Activated naive CD4-positive, alpha-beta T cell treated with anti-CD3 and anti-CD28 coated beads, Interleukin-2, amount 50 U/mL, for 72 hours (primary cell): Measurements from ENCODE around the gene MRC2. TPM values are rescaled to one million over a fixed set of nuclear protein-coding genes. Genes with fewer than 3 reads are reported as not detected.
"Not testable (repeated sequence)": the region's sequence is repeated elsewhere in the genome, so short reads cannot be mapped to it uniquely, and the experiment has no call there.

Source experiments
- ATAC-seq, 2 donors: fragments of 150-1000 bp; cut with Tn5 transposase; 2 replicates each; pipeline ENCODE4 v1.10.0; 2021; ENCODE audit warnings: mild to moderate bottlenecking in 2 of 2, moderate library complexity in 2 of 2
- DNase-seq, 2 donors: peaks; one replicate each; pipeline ENCODE4 v3.0.0; 2021 to 2022; ENCODE audit warnings: low spot score in 2 of 2
- H3K27ac Mint-ChIP-seq, 2 donors: one replicate each; pipeline ENCODE4 v1.8.0; 2022; ENCODE audit warnings: mild to moderate bottlenecking in 2 of 2, mixed read lengths in 2 of 2
- H3K36me3 Mint-ChIP-seq, 2 donors: one replicate each; pipeline ENCODE4 v1.8.0; 2022; ENCODE audit warnings: mixed read lengths in 2 of 2
- H3K9me3 Mint-ChIP-seq, 2 donors: one replicate each; pipeline ENCODE4 v1.8.0; 2022; ENCODE audit warnings: mixed read lengths in 2 of 2
- total RNA-seq, 2 donors: library from RNA; stranded (reverse); gene quantifications; one replicate each; pipeline ENCODE4 v1.2.3, GENCODE V29; 2022

The MRC2 gene
- total RNA-seq, 2 donors from 2014 or later = 8.1 to 12.4 TPM

DNA sequence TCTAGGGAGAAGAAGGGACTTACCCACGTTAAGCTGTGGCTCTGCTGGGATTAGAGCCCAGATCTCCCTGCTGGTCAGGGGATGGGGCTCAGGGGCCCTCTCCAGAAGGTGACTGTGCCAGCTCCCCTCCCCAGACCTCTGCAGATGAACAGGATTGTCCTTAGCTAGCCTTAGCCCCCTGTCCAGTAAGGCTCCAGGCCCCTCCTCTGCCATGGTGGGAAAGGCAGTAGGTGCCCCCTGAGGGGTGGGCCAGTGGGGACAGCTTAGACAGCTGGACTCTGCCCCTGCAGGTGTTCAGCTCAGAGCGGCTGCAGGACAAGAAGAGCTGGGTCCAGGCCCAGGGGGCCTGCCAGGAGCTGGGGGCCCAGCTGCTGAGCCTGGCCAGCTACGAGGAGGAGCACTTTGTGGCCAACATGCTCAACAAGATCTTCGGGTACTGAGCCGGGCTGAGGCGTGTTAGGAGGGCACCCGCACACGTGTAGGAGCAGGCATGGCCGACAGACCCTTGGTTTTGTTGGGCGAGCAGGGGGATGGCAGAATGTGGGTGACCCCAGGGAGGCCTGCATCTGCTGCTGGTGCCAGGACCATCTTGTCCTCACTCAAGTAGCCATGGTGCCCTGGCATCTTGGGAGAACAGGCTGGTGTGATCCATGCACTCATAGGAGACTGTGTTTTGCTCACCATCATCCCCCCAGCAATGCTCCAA lies 50.9 kb downstream of the MRC2 start:
- ATAC-seq (no peak), DNase-seq (no peak)
- H3K9me3 Mint-ChIP-seq = no peaks in the 10 kb centered on the region
- no peaks in the 10 kb centered on the region for H3K36me3 Mint-ChIP-seq
- H3K27ac Mint-ChIP-seq = no peak overlapping the region

DNA sequence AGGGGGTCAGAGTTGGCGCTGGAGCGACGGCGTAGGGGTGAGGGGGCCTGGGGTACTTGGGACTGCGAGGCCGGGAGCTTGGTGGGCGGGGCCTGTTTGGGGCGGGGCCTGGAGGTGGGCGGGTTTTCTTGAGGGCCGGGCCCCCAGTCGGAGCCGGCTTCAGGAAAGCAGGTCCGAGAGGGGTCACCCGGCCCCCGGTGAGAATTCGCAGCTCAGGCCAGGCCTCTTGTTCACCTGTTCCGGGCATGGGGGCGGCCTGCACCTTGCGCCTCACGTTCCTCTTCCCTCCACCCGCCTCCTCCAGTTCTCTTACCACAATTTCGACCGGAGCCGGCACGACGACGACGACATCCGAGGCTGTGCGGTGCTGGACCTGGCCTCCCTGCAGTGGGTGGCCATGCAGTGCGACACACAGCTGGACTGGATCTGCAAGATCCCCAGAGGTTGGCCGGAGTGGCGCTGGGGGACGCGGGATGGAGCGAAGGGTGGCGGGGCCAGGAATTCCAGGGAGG lies 52.5 kb downstream of the MRC2 start:
- no peak for DNase-seq
- Mint-ChIP-seq H3K36me3 (no peaks in the 10 kb centered on the region), H3K27ac (no peak overlapping the region), H3K9me3 (no peaks in the 10 kb centered on the region)
- no peak for ATAC-seq

DNA sequence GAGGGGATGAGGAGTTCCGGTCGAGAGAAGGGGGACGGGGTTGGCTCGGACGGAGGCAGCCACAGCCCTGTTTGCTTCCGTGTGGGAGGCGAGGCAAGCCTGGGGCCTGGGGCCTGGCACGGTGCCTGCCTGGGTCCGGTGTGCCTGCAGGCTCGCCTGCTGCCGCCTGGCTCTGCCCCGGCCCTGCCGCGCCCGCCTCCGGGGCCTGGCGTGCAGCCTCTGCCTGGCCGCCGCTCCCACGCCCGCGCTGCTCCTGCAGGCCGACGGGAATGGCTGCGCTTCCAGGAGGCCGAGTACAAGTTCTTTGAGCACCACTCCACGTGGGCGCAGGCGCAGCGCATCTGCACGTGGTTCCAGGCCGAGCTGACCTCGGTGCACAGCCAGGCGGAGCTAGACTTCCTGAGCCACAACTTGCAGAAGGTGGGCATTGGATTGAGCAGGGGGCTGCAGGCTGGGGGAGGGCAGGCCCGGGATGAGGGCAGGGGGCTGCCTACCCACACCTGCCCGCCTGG lies 53.1 kb downstream of the MRC2 start:
- Mint-ChIP-seq H3K27ac (no peak overlapping the region), H3K36me3 (no peaks in the 10 kb centered on the region), H3K9me3 (no peaks in the 10 kb centered on the region)
- ATAC-seq (no peak), DNase-seq (no peak)

DNA sequence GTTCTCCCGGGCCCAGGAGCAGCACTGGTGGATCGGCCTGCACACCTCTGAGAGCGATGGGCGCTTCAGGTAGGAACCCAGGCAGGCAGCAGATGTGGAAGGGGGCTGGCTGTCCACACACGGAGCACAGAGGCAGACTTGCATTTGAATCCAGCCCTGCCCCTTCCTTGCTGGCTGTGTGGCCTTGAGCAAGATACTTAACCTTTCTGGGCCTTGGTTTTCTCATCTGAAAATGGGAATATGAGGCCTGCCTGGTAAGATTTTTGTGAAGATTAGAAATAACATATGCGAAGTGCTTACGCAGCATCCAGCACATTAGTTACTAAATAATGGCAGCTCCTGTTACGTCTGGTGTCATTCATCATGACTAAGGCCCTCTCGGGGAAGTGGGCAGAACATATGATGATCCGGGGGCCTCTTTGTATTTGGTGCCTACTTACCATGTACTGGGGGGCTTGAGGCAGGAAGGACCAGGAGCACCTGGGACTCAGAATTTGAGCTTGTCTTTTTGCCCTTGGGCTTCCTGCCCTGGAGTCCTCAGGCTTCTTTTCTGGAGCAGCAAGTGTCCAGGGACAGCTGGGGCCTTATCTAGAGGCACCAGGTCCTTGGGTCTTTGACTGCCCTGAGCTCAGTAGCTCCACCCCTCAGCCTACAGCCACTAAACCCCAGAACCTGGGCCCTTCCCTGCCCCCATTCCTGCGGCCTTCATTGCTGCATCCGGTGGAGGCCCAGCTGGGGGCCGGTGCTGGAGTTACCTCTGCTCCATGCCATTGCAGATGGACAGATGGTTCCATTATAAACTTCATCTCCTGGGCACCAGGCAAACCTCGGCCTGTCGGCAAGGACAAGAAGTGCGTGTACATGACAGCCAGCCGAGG lies 53.8 kb downstream of the MRC2 start:
- Mint-ChIP-seq H3K9me3 (no peaks in the 10 kb centered on the region), H3K36me3 (no peaks in the 10 kb centered on the region), H3K27ac (no peak overlapping the region)
- ATAC-seq (no peak), DNase-seq (no peak)

DNA sequence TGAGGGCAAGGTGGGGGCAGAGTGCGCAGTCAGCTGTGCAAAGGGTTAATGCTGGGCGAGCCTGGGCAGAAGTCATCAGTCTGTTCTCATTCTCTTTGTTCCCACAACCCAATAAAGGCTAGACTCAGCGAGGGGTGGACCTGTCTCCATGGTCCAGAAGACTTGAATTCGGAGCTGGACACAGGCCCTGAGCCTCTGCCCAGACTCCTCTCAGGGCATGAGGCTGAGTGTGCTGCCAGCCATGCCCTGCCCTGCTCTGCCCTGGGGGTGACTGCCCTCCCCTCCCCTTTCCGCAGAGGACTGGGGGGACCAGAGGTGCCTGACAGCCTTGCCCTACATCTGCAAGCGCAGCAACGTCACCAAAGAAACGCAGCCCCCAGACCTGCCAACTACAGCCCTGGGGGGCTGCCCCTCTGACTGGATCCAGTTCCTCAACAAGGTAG lies 54.5 kb downstream of the MRC2 start:
- DNase-seq (no peak), ATAC-seq (no peak)
- Mint-ChIP-seq H3K36me3 (no peaks in the 10 kb centered on the region), H3K27ac (no peak overlapping the region), H3K9me3 (no peaks in the 10 kb centered on the region)

DNA sequence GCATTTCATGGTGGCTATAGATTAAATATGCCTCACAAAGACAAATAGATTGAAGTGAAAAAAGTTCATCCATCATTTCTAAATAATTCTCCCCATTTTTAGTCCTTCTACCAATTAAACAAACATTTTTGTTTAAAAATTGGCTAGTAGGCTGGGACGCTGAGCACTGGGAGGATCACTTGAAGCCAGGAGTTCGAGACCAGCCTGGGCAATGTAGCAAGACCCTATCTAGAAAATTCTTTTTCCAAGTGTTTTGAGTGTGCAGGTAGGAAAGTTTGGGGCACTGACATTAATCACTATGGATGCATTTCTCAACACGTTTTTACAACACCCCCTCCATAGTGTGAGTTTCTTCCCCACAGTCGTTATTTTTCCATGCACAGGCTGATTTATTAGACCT lies 56.7 kb downstream of the MRC2 start:
- no peaks in the 10 kb centered on the region for H3K9me3 Mint-ChIP-seq
- DNase-seq (no peak), ATAC-seq (no peak)
- H3K27ac Mint-ChIP-seq = no peak overlapping the region
- H3K36me3 Mint-ChIP-seq = no peaks in the 10 kb centered on the region

DNA sequence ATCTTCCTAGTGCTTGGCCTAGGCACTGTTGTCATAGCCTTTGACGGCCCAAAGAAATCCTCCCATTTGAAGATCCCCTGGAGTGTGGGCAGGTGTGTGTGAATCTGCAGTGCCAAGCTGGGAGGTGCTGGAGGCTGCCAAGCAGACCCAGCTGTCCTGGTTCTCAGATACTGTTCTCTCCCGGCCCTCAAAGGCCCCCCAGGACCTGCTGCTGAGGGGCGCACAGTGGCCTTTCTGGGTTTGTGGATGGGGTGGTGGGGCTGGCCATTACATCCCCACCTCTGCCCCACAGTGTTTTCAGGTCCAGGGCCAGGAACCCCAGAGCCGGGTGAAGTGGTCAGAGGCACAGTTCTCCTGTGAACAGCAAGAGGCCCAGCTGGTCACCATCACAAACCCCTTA lies 60.5 kb downstream of the MRC2 start:
- Mint-ChIP-seq H3K27ac (no peak overlapping the region), H3K9me3 (no peaks in the 10 kb centered on the region)

DNA sequence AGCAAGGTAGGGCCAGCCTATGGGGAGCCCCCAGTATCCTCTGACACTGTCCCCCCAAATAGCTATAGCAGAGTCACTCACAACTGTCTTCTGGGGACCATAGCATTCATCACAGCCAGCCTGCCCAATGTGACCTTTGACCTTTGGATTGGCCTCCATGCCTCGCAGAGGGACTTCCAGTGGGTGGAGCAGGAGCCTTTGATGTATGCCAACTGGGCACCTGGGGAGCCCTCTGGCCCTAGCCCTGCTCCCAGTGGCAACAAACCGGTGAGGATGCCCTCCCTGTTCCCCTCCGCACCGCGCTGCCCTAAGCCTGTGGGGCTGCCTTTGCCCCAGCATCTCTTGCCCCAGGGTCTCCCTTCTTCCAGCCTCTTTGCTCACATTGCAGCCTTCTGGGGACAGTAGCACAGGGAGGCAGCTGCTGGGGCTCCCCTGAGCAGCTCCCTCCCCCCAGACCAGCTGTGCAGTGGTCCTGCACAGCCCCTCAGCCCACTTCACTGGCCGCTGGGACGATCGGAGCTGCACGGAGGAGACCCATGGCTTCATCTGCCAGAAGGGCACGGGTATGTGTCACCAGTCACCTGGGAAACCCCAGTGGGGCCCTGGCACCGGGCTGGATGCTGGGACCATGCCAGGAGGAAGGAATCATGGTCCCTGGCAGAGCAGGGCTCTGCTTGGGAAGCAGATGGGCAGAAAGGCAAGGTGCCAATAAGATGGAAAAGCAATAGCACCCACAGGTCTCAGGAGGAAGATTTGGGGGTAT lies 61.1 kb downstream of the MRC2 start:
- ATAC-seq = no peak
- no peak for DNase-seq
- no peak overlapping the region for H3K27ac Mint-ChIP-seq

More for the DNA sequence above, 60.5 kb downstream of the MRC2 start:
- ATAC-seq (no peak), DNase-seq (no peak)
- H3K36me3 Mint-ChIP-seq = no peaks in the 10 kb centered on the region

DNA sequence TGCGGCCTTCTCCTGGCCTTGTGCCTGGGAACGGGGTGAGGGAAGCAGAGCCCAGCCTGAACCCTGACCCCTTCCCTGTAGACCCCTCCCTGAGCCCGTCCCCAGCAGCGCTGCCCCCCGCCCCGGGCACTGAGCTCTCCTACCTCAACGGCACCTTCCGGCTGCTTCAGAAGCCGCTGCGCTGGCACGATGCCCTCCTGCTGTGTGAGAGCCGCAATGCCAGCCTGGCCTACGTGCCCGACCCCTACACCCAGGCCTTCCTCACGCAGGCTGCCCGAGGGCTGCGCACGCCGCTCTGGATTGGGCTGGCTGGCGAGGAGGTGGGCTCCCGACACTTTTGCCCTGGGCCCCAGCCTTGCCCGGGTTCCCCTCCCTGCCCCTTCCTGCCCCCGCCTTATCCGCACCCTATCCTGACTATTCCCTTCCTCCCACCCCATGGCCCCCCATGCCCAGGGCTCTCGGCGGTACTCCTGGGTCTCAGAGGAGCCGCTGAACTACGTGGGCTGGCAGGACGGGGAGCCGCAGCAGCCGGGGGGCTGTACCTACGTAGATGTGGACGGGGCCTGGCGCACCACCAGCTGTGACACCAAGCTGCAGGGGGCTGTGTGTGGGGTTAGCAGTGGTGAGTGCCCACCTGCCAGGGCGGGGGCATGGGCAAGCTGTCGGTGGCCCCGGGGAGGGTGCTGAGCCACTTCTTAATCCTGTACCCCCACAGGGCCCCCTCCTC lies 62.1 kb downstream of the MRC2 start:
- Mint-ChIP-seq H3K27ac (no peak overlapping the region), H3K36me3 (no peaks in the 10 kb centered on the region), H3K9me3 (no peaks in the 10 kb centered on the region)
- ATAC-seq (no peak), DNase-seq (no peak)

More for the DNA sequence above, 61.1 kb downstream of the MRC2 start:
- Mint-ChIP-seq H3K36me3 (no peaks in the 10 kb centered on the region), H3K9me3 (no peaks in the 10 kb centered on the region)

DNA sequence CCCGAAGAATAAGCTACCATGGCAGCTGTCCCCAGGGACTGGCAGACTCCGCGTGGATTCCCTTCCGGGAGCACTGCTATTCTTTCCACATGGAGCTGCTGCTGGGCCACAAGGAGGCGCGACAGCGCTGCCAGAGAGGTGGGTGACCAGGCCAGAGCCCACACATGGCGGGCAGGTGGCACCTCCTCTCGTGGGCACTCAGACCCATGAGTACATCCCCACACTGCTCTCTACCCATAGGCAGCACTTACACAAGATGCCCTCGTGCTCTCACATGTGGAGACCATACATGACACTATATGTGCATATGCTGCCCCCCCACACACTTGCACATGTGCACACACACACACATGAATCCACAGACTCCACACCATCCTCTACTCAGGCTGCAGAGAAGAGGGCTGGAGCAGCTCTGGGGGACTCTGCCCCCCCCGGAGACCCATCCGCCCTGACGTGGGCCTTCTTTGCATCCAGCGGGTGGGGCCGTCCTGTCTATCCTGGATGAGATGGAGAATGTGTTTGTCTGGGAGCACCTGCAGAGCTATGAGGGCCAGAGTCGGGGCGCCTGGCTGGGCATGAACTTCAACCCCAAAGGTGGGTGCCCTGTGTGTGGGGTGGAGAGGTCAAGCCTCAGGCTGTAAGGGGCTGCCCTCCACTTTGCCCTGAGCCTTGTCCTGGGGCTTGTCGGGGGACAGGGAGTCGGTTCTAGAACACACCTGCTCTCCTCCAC lies 62.9 kb downstream of the MRC2 start:
- Mint-ChIP-seq H3K27ac (no peak overlapping the region), H3K9me3 (no peaks in the 10 kb centered on the region), H3K36me3 (no peaks in the 10 kb centered on the region)
- no peak for ATAC-seq
- no peak for DNase-seq

DNA sequence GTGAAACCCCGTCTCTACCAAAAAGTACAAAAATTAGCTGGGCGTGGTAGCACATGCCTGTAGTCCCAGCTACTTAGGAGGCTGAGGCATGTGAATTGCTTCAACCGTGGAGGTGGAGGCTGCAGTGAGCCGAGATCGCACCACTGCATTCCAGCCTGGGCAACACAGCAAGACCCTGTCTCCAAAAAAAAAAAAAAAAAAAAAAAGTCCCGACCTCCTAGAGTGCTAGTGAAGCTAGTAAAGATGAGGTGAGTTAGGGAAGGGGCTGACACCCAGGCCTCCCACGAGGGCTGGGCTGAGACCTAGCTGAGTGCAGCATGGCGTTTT lies 64.1 kb downstream of the MRC2 start:
- not testable (repeated sequence) for ATAC-seq, DNase-seq, H3K36me3 Mint-ChIP-seq, H3K9me3 Mint-ChIP-seq, H3K27ac Mint-ChIP-seq

DNA sequence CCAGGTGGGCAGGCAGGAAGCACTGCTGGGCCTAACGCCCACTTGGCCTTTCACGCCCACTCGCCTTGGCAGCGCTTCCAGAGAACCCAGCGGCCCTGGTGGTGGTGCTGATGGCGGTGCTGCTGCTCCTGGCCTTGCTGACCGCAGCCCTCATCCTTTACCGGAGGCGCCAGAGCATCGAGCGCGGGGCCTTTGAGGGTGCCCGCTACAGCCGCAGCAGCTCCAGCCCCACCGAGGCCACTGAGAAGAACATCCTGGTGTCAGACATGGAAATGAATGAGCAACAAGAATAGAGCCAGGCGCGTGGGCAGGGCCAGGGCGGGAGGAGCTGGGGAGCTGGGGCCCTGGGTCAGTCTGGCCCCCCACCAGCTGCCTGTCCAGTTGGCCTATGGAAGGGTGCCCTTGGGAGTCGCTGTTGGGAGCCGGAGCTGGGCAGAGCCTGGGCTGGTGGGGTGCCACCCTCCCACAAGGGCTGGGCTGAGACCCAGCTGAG lies 64.7 kb downstream of the MRC2 start:
- no peak overlapping the region for H3K27ac Mint-ChIP-seq
- H3K9me3 Mint-ChIP-seq = no peaks in the 10 kb centered on the region
- no peaks in the 10 kb centered on the region for H3K36me3 Mint-ChIP-seq
- DNase-seq = no peak
- no peak for ATAC-seq

DNA sequence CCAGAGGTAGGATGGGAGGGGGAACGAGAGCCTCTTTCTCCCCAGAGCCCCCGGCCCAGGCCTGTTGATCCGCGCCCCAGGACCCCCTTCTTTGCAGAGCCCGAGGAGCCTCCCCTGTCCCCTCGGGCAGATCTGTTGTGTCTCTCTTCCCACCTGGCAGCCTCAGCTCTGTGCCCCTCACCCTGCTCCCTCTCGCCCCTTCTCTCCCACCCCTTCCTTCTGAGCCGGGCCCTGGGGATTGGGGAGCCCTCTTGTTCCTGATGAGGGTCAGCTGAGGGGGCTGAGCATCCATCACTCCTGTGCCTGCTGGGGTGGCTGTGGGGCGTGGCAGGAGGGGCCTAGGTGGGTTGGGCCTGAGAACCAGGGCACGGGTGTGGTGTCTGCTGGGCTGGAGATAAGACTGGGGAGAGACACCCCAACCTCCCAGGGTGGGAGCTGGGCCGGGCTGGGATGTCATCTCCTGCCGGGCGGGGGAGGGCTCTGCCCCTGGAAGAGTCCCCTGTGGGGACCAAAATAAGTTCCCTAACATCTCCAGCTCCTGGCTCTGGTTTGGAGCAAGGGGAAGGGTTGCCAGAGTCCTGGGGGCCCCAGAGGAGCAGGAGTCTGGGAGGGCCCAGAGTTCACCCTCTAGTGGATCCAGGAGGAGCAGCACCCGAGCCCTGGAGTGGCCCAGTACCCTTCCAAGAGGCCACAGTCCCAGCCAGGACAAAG lies 65.4 kb downstream of the MRC2 start:
- Mint-ChIP-seq H3K36me3 (no peaks in the 10 kb centered on the region), H3K9me3 (no peaks in the 10 kb centered on the region), H3K27ac (no peak overlapping the region)
- DNase-seq = no peak
- peak; percentile 43 to 54 for ATAC-seq

DNA sequence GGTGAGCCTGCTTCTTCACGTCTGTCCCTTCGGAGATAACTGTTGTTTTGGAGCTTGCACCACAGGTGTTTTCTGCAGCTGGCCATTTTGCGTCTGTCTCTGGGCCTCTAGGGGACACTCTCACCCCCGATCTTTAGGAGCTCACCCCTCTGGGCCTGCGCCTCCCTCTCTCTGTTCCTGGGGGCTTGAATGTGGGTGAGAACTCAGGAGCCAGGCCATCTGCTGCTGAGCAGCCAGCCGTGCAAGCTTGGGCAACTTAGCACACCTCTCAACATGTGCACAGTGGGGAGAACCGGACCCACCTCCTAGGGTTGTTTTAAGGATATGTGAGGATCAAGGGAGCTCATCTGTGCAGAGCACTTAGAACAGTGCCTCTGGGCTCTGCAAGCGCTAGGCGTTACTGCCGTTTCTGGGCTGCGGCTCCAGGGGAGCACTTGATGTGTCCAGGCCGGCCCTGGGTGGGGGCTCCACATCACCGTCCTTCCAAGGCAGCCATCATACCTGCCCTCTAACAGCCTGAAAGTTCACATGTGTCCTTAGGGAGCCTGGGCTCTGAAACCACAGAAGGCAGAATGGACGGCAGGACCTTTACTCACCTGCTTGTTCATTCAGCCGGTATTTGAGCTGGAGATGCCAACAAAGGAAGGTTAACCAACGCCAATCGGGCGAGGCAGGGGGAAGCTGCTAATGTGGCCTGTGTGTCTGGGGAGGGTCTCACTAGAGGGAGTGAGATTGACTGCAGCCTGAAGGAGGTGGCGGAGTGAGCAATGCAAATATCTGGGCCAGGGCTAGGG lies 66.3 kb downstream of the MRC2 start:
- Mint-ChIP-seq H3K27ac (no peak overlapping the region), H3K9me3 (no peaks in the 10 kb centered on the region), H3K36me3 (no peaks in the 10 kb centered on the region)
- ATAC-seq = no peak
- no peak for DNase-seq
